GM18909 (cell line): Measurements from ENCODE around the gene AKAP13.

ENCODE experiments used
- ATAC-seq: cut with Tn5 transposase; IDR thresholded peaks from one replicate; pipeline ENCODE4 v1.9.1; 2021; ENCODE audit warnings: mild to moderate bottlenecking; ENCODE audit not compliant: unreplicated experiment, poor library complexity

Gene AKAP13

DNA sequence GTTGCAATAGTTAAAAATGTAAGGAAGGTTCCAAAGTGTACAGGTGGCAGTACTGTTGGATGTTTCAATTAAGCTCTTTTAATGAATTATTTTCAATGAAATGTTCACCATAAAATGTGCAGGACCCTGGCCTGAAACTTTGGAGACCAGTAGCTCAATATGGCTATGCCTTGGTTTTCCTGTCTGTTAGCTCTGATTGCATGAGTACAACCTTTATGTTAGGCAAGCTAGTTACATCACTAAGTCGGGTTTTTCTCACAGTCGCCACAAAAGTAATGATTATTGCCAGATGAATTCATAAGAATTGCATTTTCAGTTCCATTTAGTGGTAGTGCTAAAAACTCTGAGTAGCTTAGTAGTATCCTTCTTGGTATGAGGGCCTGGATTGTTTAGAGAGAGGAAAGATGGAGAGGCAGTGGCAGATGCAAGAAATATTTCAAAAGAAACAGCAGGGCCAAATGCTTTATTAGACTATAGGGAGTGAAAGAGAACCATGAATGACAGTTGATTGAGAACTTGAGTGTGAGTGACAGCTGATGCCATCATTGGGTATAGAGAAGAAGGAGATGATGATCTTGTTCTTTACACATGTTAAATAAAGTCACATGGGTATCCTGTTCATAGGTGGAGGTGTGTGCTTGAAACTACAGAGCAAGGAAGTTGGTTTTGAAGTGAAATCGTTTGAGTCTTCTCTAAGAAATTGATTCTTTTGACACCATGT, 109.5 kb downstream of the AKAP13 start:
- ATAC-seq, result no peak

- ATAC-seq, result no peak
Measured at GRCh38 chr15:85490856-85491255, 110.5 kb downstream of the AKAP13 start.

GRCh38 chr15:85491691-85492090, 111.3 kb downstream of the AKAP13 start:
- no peak for ATAC-seq

DNA sequence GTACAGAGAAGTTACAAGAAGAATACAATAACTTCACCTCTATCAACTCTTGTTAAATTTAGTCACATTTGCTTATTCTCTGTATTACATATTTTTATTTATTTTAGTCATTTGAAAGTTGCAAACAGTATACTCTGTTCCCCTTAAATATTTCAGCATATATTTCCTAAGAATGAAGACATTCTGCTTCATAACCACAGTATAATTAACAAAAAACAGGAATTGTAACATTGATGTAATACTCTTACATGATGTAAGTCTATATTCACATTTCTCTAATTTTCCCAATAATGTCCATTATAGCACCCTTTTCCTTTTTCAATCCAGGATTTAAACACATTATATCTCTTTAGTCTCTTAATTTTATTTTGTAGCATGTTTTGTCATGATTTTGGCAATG, 112.0 kb downstream of the AKAP13 start:
- no peak for ATAC-seq

DNA sequence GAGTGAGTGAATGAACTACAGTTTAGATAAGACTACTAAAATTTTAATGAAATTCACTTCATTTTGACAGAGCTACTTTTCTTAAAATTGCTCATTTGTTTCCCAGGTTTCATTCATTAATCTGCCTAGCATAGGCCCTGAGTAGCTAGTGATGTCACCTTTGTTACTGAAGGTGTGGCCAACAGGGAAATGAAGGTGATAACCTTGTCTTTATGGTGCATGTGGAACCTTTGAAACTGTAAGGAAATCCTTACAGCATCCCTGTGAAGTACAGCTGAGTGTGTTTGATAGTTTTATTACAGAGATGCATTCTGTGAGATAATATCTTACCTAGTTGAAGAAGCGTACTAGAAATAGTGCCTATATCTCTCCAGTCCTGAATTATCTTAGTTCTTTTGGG, 112.9 kb downstream of the AKAP13 start:
- no peak for ATAC-seq

DNA sequence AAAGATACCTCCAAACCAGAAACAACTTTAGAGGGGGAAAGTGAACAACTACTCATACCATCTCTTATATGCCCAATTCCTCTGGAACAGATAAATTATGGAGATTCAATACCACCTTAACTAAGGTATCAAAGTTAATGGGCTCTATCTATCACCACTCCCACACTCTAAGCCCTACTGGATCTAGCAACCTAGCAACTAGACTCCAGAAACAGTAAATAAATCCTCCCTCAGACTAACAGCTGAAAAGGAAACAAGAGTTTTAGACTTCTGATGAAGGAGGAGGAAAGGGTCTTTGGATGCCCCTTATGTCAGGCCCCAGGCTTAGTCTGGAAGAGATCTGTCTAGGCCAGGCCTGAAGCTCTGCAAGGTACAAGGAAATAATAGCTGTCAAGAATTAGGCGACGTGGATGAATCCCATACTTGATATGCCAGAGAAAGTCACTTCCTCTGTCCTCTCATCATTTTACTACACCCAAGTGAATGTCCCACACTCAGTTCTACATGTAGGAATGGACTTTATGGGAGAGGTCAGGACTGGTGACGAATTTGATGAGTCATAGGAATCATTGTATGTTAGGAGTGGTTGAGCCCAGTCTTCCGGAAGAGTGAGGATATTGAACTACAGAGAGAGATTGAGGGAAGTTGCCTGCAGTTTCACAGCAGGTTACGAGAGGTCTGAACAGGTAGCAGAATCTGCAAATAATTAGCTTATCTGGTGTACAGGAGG, 113.8 kb downstream of the AKAP13 start:
- ATAC-seq, result no peak

- no peak for ATAC-seq
Measured at GRCh38 chr15:85495096-85495495, 114.7 kb downstream of the AKAP13 start.

DNA sequence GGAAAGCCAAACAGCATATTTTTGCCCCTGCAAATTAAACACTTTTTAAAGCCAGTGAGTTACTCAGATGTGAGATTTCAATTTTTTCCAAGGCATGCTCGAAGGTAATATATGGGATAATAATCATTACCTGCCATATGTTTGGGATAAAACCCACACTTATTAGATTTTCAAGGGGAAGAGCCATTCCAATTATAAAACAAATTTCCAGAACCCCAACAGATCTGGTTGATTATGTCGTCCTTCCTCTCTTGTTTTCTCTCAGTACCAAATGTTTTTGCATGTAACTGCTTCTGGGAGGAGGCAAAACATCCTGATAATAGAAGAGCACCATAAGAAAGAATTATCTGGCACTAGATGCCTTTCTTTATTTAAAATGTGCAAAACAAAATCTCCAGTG, 115.1 kb downstream of the AKAP13 start:
- no peak for ATAC-seq

DNA sequence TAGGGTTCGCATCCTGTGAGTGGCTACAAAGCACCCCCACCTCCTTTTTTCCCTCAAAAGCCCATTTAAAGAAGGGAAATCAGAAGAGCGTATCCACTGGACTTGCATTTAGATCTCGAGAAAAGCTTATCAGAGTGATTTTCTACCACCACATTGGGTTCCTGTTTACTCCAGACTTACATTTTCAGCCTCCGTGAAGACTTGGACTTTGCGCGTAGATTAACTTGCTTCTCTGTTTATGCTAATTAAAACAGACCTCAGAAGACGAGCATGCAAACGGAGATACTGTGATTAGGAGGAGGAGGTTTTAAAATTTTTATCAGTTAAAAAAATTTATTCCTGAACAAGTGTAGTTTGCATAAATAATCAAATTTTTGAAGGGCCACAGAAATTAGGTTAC, 115.7 kb downstream of the AKAP13 start:
- no peak for ATAC-seq

DNA sequence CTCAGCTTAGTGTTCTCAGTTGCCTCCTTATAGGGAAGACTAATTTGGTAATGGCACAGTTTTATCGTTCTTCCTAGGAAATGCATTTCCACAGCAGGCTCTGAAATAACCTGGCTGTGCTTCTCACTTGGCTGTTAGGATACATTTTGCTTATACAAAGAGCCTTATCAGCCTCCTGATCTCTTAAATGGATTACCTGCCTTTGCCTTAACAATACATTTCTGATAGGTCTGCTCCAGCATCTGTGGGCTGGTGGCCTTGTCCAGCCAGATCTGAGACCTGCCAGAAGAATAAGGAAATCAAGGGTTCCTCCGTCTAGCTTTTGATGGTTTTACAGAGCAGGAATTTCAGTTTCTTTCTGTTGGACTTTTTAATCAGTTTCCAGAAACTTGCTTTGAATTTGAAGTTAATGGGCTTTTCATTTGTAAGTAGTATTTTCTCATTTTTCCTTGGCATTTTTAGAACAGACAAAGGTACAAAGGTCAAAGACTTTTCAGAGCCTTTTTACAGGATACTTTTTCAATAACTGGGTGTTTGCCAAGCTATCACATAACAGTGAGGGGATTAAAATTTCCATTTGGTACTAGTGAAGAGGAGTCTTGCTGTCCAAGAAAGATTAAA, 116.3 kb downstream of the AKAP13 start:
- ATAC-seq, result no peak

- ATAC-seq, result no peak
Measured at GRCh38 chr15:85497172-85497569, 116.8 kb downstream of the AKAP13 start.

DNA sequence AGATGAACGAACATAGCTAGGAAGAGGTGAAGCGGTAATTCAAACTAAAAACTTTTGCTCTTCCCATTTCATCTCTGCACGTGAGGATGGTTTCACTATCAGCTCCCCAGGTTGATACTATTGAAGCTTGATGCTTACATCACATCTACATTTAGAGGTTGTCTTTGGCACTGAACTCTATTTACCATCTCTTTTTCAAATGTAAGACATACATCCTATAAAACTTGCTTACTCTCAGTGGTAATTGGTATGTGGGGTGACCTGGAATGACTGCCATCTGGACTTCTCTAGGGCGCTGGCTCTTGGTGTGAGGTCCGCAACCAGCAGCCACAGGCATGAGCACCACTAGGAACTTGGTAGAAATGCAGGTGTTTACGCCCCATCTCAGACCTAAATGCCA, 118.1 kb downstream of the AKAP13 start:
- no peak for ATAC-seq

DNA sequence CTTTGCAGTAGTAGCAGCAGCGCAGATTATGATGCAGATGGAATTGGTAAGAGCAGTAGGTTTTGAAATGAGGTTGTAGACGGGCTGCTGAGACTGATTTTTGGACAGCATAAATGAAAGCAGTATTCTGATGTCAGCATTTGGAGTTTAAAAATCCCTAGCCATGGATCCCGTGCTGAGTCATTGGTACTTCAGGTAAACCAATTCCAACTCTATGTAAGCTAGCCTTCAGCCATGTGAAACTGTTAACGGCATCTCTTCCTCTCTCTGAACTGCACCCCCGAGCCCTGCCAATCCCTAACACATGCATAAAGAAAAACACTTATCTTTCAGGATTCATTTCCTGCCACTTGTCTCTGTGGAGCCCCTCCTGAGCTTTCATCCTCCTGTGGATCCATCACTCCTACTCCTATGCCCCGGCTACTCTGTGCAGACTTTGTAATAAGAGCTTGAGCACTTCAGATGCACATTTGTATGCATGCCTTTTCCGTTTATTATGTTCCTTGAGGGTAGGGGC, 119.0 kb downstream of the AKAP13 start:
- no peak for ATAC-seq

GRCh38 chr15:85500060-85500708, 119.8 kb downstream of the AKAP13 start:
- no peak for ATAC-seq

- ATAC-seq, result no peak
Measured at GRCh38 chr15:85500729-85501128, 120.3 kb downstream of the AKAP13 start.

DNA sequence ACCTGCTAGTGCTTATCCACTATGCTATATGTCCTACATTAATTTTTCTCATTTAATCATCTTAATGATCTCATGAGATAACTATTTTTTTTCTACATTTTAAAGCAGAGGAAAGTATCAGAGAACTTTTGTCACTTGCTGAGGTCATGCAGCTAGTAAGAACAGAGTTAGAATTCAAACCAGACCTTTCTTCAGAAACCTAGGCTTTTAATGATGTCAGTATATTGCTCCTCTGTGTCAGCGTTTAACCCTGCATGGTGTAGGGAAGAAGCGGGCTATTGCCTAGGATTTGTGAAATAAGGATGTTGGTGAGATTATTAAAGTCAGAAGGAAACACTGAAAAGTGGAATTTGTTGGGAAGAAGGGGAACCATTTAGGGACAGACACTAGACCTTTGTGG, 121.2 kb downstream of the AKAP13 start:
- ATAC-seq, result no peak

GRCh38 chr15:85503151-85503799, 122.9 kb downstream of the AKAP13 start:
- no peak for ATAC-seq

GRCh38 chr15:85504749-85505676, 124.6 kb downstream of the AKAP13 start:
- no peak for ATAC-seq

DNA sequence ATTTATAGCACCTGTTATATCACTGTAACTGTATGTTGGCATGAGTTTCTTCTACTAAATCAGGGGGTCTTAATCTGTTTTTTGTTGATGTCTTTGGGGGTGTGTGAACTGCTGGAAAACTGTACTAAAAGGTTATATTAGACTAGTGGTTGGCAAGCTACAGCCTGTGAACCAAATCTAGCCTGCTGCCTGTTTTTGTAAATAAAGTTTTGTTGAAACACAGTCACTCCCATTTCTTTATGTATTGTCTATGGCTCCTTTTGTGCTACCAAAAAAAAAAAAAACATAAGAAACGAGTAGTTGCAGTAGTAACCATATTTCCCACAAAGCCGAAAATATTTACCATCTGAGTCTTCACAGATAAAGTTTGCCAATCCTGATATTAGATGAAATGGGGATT, 126.7 kb downstream of the AKAP13 start:
- no peak for ATAC-seq
